Psoas muscle (tissue), 8 donors: Measurements from ENCODE around the gene ZBTB4. TPM values are rescaled to one million over a fixed set of nuclear protein-coding genes. Genes with fewer than 3 reads are reported as not detected.

Source experiments
- ATAC-seq, 4 donors: fragments of 200-7000 bp; cut with Tn5 transposase; one replicate each; pipeline ENCODE4 v1.9.1; 2020; ENCODE audit warnings: moderate library complexity in 3 of 4, mild to moderate bottlenecking in 2 of 4
- DNase-seq, 2 donors: peaks; one replicate each; pipeline ENCODE4 v3.0.0-alpha.2; 2020
- H3K27ac ChIP-seq: fragments of 200-600 bp; one replicate; pipeline ENCODE4 v1.8.0; 2022
- H3K27me3 ChIP-seq, 3 donors: fragments of 200-600 bp in 1 of 3; one replicate each; pipeline versions ENCODE4 v1.6.1 to v1.8.0; 2013 to 2022; ENCODE audit warnings: low read length in 2 of 3, mild to moderate bottlenecking in 2 of 3, moderate library complexity in 1 of 3; ENCODE audit not compliant: insufficient read depth in 3 of 3
- H3K36me3 ChIP-seq, 2 donors: fragments of 200-600 bp in 1 of 2; one replicate each; pipeline versions ENCODE4 v1.6.1 to v1.8.0; 2013 to 2022; ENCODE audit warnings: low read depth in 1 of 2, mild to moderate bottlenecking in 1 of 2, moderate library complexity in 1 of 2; ENCODE audit not compliant: insufficient read depth in 1 of 2
- H3K4me1 ChIP-seq: fragments of 200-600 bp; one replicate; pipeline ENCODE4 v1.8.0; 2022
- H3K4me3 ChIP-seq: fragments of 200-600 bp; one replicate; pipeline ENCODE4 v1.8.0; 2022; ENCODE audit warnings: mild to moderate bottlenecking
- H3K9me3 ChIP-seq: fragments of 200-600 bp; one replicate; pipeline ENCODE4 v1.8.0; 2022
- WGBS, 3 donors: extraction: QIAGEN DNeasy Blood & Tissue Kit; methylation state at CpG; one replicate each; pipeline versions ENCODE4 v1.1.6 to v1.1.7; 2013; 5-methylcytosine and 5-hydroxymethylcytosine counted together
- intact Hi-C, 2 donors: fragments of 100-400 bp; cut with DNase I; formaldehyde crosslinking; loops; one replicate each; pipeline versions ENCODE4 v1.11.0 to v1.14.2; 2022
- polyA plus RNA-seq, 3 donors: library from polyadenylated mRNA; stranded (reverse); fragments of 200-250 nt; gene quantifications; one replicate each; pipeline ENCODE4 v1.2.3, GENCODE V29; 2013
- total RNA-seq, 4 donors: library from RNA; stranded (reverse); fragmentation: NEBNext Ultra II Directional in 2 of 4; extraction: Animal tissue kit (Norgen Biotek cat#: 25700) in 2 of 4; gene quantifications; one replicate each; pipeline versions ENCODE4 v1.2.1 to v1.2.4, GENCODE V29; 2021 to 2023
- TF ChIP-seq, protein P1 (sequence below): fragments of 200-600 bp; IDR thresholded peaks from one replicate; pipeline ENCODE4 v1.8.0; 2022; ENCODE audit warnings: antibody characterized with exemption
- donor health status: healthy with polysubstance abuse.
- donor health status: DM: no; HTN: no; CAD: no; lungs with moderate emphysema.
- donor health status: Bipolar disorder and iron deficiency.
- donor health status: healthy.
- donor health status: DM: yes; HTN: yes; CAD: no.
- donor health status: DM: no; HTN: no; CAD: no.
- donor health status: DM: no; HTN: no; CAD: no.
- donor health status: DM: yes; HTN: yes; CAD: no.

ZBTB4 gene
- total and polyA plus RNA-seq, 7 donors, result 10.3 to 43.2 (median 29.3) TPM

DNA sequence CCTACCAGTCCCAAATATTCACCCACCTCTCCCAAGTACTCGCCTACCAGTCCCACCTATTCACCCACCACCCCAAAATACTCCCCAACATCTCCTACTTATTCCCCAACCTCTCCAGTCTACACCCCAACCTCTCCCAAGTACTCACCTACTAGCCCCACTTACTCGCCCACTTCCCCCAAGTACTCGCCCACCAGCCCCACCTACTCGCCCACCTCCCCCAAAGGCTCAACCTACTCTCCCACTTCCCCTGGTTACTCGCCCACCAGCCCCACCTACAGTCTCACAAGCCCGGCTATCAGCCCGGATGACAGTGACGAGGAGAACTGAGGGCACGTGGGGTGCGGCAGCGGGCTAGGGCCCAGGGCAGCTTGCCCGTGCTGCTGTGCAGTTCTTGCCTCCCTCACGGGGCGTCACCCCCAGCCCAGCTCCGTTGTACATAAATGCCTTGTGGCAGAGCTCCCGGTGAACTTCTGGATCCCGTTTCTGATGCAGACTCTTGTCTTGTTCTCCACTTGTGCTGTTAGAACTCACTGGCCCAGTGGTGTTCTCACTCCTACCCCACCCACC, 34.5 kb upstream of the ZBTB4 start:
- WGBS, 3 donors, result 73 to 80% (median 76%) methylated on average over 17 of the region's 17 CpGs
- no peak overlapping the region for H3K27ac ChIP-seq
- H3K36me3 ChIP-seq, result peaks cover under 1 to 56% of the 10 kb centered on the region in 2 donors
- H3K9me3 ChIP-seq, result no peaks in the 10 kb centered on the region
- no peaks in the 10 kb centered on the region for H3K27me3 ChIP-seq
- H3K4me1 ChIP-seq, result no peaks in the 10 kb centered on the region
- no peak overlapping the region for H3K4me3 ChIP-seq
- ATAC-seq, result peak in 1 of 4 donors; percentile 7
- DNase-seq, result no peak
- TF ChIP-seq, protein P1, sequence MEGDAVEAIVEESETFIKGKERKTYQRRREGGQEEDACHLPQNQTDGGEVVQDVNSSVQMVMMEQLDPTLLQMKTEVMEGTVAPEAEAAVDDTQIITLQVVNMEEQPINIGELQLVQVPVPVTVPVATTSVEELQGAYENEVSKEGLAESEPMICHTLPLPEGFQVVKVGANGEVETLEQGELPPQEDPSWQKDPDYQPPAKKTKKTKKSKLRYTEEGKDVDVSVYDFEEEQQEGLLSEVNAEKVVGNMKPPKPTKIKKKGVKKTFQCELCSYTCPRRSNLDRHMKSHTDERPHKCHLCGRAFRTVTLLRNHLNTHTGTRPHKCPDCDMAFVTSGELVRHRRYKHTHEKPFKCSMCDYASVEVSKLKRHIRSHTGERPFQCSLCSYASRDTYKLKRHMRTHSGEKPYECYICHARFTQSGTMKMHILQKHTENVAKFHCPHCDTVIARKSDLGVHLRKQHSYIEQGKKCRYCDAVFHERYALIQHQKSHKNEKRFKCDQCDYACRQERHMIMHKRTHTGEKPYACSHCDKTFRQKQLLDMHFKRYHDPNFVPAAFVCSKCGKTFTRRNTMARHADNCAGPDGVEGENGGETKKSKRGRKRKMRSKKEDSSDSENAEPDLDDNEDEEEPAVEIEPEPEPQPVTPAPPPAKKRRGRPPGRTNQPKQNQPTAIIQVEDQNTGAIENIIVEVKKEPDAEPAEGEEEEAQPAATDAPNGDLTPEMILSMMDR, result no peak
- intact Hi-C loops, result loop anchor here (2.0 to 5.0 kb wide), 3 partner anchors 47 to 75 kb away; partner anchors contain the start of gene SENP3 (in 2 of the 2)

DNA sequence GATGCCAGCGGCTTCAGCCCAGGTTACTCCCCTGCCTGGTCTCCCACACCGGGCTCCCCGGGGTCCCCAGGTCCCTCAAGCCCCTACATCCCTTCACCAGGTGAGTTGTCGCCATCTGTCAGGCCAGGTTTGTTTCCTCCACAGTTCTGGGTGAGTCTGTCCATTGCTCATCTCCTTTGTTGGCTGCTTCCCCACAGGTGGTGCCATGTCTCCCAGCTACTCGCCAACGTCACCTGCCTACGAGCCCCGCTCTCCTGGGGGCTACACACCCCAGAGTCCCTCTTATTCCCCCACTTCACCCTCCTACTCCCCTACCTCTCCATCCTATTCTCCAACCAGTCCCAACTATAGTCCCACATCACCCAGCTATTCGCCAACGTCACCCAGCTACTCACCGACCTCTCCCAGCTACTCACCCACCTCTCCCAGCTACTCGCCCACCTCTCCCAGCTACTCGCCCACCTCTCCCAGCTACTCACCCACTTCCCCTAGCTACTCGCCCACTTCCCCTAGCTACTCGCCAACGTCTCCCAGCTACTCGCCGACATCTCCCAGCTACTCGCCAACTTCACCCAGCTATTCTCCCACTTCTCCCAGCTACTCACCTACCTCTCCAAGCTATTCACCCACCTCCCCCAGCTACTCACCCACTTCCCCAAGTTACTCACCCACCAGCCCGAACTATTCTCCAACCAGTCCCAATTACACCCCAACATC, 33.6 kb upstream of the ZBTB4 start:
- 90 to 94% (median 91%) methylated on average over 20 of the region's 20 CpGs for WGBS, 3 donors
- no peaks in the 10 kb centered on the region for H3K9me3 ChIP-seq
- DNase-seq, result no peak
- no peak overlapping the region for H3K4me3 ChIP-seq
- peaks cover 4 to 66% of the 10 kb centered on the region in 2 donors for H3K36me3 ChIP-seq
- no peak for ATAC-seq
- no peaks in the 10 kb centered on the region for H3K4me1 ChIP-seq
- intact Hi-C loops, result loop anchor here in 1 of 2 donors (5.0 kb wide), 1 partner anchor 49 kb away; the partner anchor contains the start of gene SENP3
- H3K27ac ChIP-seq, result no peak overlapping the region
- H3K27me3 ChIP-seq, result no peaks in the 10 kb centered on the region
- TF ChIP-seq, protein P1, result no peak

DNA sequence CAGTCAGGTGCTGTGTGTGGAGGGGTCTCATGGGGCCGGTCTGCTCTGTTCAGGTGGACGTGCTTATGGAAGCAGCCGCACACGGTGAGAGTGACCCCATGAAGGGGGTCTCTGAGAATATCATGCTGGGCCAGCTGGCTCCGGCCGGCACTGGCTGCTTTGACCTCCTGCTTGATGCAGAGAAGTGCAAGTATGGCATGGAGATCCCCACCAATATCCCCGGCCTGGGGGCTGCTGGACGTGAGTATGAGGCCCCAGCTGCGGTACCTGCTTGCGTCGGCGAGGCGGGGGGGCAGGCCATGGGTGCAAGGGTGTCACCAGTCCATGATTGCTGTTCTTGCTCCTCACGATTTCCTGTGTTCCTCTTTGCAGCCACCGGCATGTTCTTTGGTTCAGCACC, 32.7 kb upstream of the ZBTB4 start:
- TF ChIP-seq, protein P1, result no peak
- intact Hi-C loops, result loop anchor here in 1 of 2 donors (5.0 kb wide), 1 partner anchor 50 kb away; the partner anchor contains the start of gene SENP3
- H3K27me3 ChIP-seq, result no peaks in the 10 kb centered on the region
- H3K36me3 ChIP-seq, result peaks cover 4 to 75% of the 10 kb centered on the region in 2 donors
- 86 to 90% (median 90%) methylated on average over 15 of the region's 15 CpGs for WGBS, 3 donors
- ATAC-seq (no peak), DNase-seq (no peak)
- no peaks in the 10 kb centered on the region for H3K9me3 ChIP-seq
- H3K27ac ChIP-seq, result no peak overlapping the region
- no peaks in the 10 kb centered on the region for H3K4me1 ChIP-seq
- H3K4me3 ChIP-seq, result no peak overlapping the region

DNA sequence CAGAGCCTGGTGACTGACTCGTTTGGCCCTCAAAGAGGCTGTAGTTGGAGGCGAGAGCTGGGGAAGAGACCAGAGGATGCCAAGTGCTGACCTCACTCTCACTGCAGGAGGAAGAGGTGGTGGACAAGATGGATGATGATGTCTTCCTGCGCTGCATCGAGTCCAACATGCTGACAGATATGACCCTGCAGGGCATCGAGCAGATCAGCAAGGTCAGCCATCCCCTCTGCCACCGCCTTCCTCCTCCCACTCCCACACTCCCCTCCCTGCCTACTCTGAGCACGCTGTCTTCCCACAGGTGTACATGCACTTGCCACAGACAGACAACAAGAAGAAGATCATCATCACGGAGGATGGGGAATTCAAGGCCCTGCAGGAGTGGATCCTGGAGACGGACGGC, 31.7 kb upstream of the ZBTB4 start:
- intact Hi-C loops, result loop anchor here in 1 of 2 donors (5.0 kb wide), 1 partner anchor 51 kb away; the partner anchor contains the start of gene SENP3

More for the DNA sequence above, 31.7 kb upstream of the ZBTB4 start:
- no peak for DNase-seq
- Histone ChIP-seq H3K9me3 (no peaks in the 10 kb centered on the region), H3K4me1 (no peaks in the 10 kb centered on the region), H3K27ac (no peak overlapping the region), H3K4me3 (no peak overlapping the region), H3K27me3 (no peaks in the 10 kb centered on the region), H3K36me3 (peaks cover 4 to 85% of the 10 kb centered on the region in 2 donors)
- WGBS, 3 donors, result 79 to 83% (median 81%) methylated on average over 10 of the region's 10 CpGs
- TF ChIP-seq, protein P1, result no peak
- no peak for ATAC-seq
